GM12878 (cell line): ENCODE results near the gene DNAAF1.

Experiments
- BHLHE40 ChIP-seq, 2 experiments: fragments of 450-650 bp in 1 of 2; IDR thresholded peaks; 2 replicates each; pipeline ENCODE4 v1.6.1; 2011 to 2017; ENCODE audit warnings: low read depth in 2 of 2, borderline replicate concordance in 1 of 2, improper control_type of control experiment in 1 of 2, low read length in 1 of 2, mild to moderate bottlenecking in 1 of 2
- CBX3 ChIP-seq: fragments of 200-600 bp; sonication (generic); IDR thresholded peaks from 2 replicates; pipeline ENCODE4 v1.6.1; 2016; ENCODE audit warnings: low read depth, borderline replicate concordance
- CHD2 ChIP-seq: IDR thresholded peaks from 2 replicates; pipeline ENCODE4 v1.6.1; 2011; ENCODE audit warnings: low read depth, low read length, improper control_type of control experiment, borderline replicate concordance
- ESRRA ChIP-seq: IDR thresholded peaks from 2 replicates; pipeline ENCODE4 v1.6.1; 2012; ENCODE audit warnings: mild to moderate bottlenecking, low read length, improper control_type of control experiment
- HDAC2 ChIP-seq: fragments of 200-600 bp; sonication (generic); IDR thresholded peaks from 2 replicates; pipeline ENCODE4 v1.6.1; 2017
- MAX ChIP-seq: IDR thresholded peaks from 2 replicates; pipeline ENCODE4 v1.6.1; 2012; ENCODE audit warnings: low read depth, low read length, improper control_type of control experiment
- MYC ChIP-seq: IDR thresholded peaks from 2 replicates; pipeline ENCODE4 v1.6.1; 2011; ENCODE audit warnings: mild to moderate bottlenecking, low read length, moderate library complexity, inconsistent platforms; ENCODE audit not compliant: insufficient read depth, insufficient replicate concordance, insufficient read length, severe bottlenecking
- POLR2A ChIP-seq: IDR thresholded peaks from 2 replicates; pipeline ENCODE4 v1.6.1; 2011; ENCODE audit warnings: low read depth, mild to moderate bottlenecking, low read length
- RCOR1 ChIP-seq: conservative IDR thresholded peaks from 2 replicates; pipeline ENCODE4 v1.6.1; 2012; ENCODE audit warnings: low read depth, low read length, improper control_type of control experiment
- REST ChIP-seq: IDR thresholded peaks from 2 replicates; pipeline ENCODE4 v1.6.1; 2012; ENCODE audit warnings: mild to moderate bottlenecking, low read depth, low read length
- RFX5 ChIP-seq: IDR thresholded peaks from 2 replicates; pipeline ENCODE4 v1.6.1; 2011; ENCODE audit warnings: low read depth, low read length, improper control_type of control experiment
- SMC3 ChIP-seq: IDR thresholded peaks from 2 replicates; pipeline ENCODE4 v1.6.1; 2011; ENCODE audit warnings: low read length, improper control_type of control experiment, borderline replicate concordance
- TAF1 ChIP-seq: IDR thresholded peaks from 2 replicates; pipeline ENCODE4 v1.6.1; 2011; ENCODE audit warnings: mild to moderate bottlenecking, low read depth, low read length, borderline replicate concordance
- ZBTB33 ChIP-seq: fragments of 450-650 bp; IDR thresholded peaks from 2 replicates; pipeline ENCODE4 v1.6.1; 2017; ENCODE audit warnings: mild to moderate bottlenecking

- no peak for TF ChIP-seq RCOR1
- TF ChIP-seq RFX5: no peak
- TF ChIP-seq ESRRA: no peak
- no peak for TF ChIP-seq POLR2A
- no peak for TF ChIP-seq TAF1
- TF ChIP-seq ZBTB33: no peak
- no peak for TF ChIP-seq HDAC2
- no peak for TF ChIP-seq MYC
- TF ChIP-seq CBX3: no peak
- TF ChIP-seq CHD2: no peak
- no peak for TF ChIP-seq MAX
- no peak for TF ChIP-seq SMC3
- no peak for TF ChIP-seq BHLHE40 (IDR thresholded peaks at IDR 0.05; ENCODE audit: borderline replicate concordance in 1 of 2, low read depth in 2 of 2, low read length in 1 of 2)
- no peak for TF ChIP-seq REST
Observed at GRCh38 chr16:84143784-84144199, 1.3 kb upstream of the DNAAF1 start.
